Endothelial cell of umbilical vein (primary cell): Measurements from ENCODE around the gene MRPS26. TPM values are rescaled to one million over a fixed set of nuclear protein-coding genes. Genes with fewer than 3 reads are reported as not detected.
A peak's percentile ranks its signal among the peaks of the same experiment; 100 is the strongest.

Source experiments
- BruUV-seq: library from RNA; stranded (reverse); fragments of 400-500 nt; replicated peaks from 2 replicates; lab custom pipeline; 2021; lab: Mats Ljungman, UMichigan
- CTCF ChIA-PET: fragments of 300-600, 350-600 bp; sonication (Branson Sonifier 250); formaldehyde crosslinking; loops from one replicate; lab custom pipeline; 2021; ENCODE audit warnings: antibody characterized with exemption, inconsistent platforms; lab: Charles Lee
- POLR2A ChIA-PET: fragments of 300-600, 350-600 bp; sonication (Branson Sonifier 250); formaldehyde crosslinking; loops from one replicate; lab custom pipeline; 2021; ENCODE audit warnings: antibody characterized with exemption, inconsistent platforms; lab: Charles Lee
- DNase-seq: peaks from one replicate; pipeline ENCODE4 v3.0.0-alpha.2; 2011; ENCODE audit warnings: low read depth, low spot score
- FAIRE-seq: peaks from 2 replicates; lab custom pipeline; 2011; peaks lifted over from hg19 to GRCh38; lab: Jason Lieb, UNC
- H2AFZ ChIP-seq: 2 replicates; pipeline ENCODE4 v1.6.0; 2012; ENCODE audit warnings: low read depth, low read length, control low read depth, inconsistent platforms
- H3K27ac ChIP-seq: 2 replicates; pipeline ENCODE4 v1.5.1; 2011; ENCODE audit warnings: low read depth, mild to moderate bottlenecking, control low read depth, low read length, moderate library complexity; ENCODE audit not compliant: insufficient read depth
- H3K27me3 ChIP-seq, 2 experiments: 2 replicates each; pipeline versions ENCODE4 v1.6.0 to v1.6.1; 2011; ENCODE audit warnings: low read length in 2 of 2, mixed read lengths in 1 of 2; ENCODE audit not compliant: control insufficient read depth in 2 of 2, insufficient read depth in 2 of 2
- H3K36me3 ChIP-seq, 2 experiments: 2 replicates in 1 of 2; 3 replicates in 1 of 2; pipeline ENCODE4 v1.5.1; 2011; ENCODE audit warnings: low read length in 2 of 2, mild to moderate bottlenecking in 1 of 2, moderate library complexity in 1 of 2; ENCODE audit not compliant: control insufficient read depth in 2 of 2, insufficient read depth in 2 of 2; ENCODE audit errors: extremely low read depth in 1 of 2
- H3K4me1 ChIP-seq: 3 replicates; pipeline ENCODE4 v1.5.1; 2011; ENCODE audit warnings: mild to moderate bottlenecking, low read length; ENCODE audit not compliant: control insufficient read depth, insufficient read depth; ENCODE audit errors: extremely low read depth
- H3K4me2 ChIP-seq: 2 replicates; pipeline ENCODE4 v1.6.1; 2011; ENCODE audit warnings: low read length, control low read depth, mixed read lengths; ENCODE audit not compliant: insufficient read depth
- H3K4me3 ChIP-seq, 3 experiments: fragments of 200-600 bp in 1 of 3; sonication (generic), shearing (Covaris generic) in 1 of 3; replicated peaks in 1 of 3; 2 replicates each; pipeline ENCODE4 v1.5.1; 2011 to 2016; ENCODE audit warnings: control low read depth in 3 of 3, low read length in 3 of 3, mild to moderate bottlenecking in 2 of 3, inconsistent platforms in 1 of 3, low read depth in 1 of 3, moderate library complexity in 1 of 3; ENCODE audit not compliant: insufficient read depth in 1 of 3
- H3K79me2 ChIP-seq: 2 replicates; pipeline ENCODE4 v1.6.0; 2012; ENCODE audit warnings: low read length, inconsistent platforms; ENCODE audit not compliant: control insufficient read depth, insufficient read depth
- H3K9ac ChIP-seq: replicated peaks from 2 replicates; pipeline ENCODE3; 2011; ENCODE audit warnings: low read length, control low read depth; ENCODE audit not compliant: insufficient read depth; ENCODE audit errors: extremely low read depth
- H3K9me1 ChIP-seq: replicated peaks from 3 replicates; pipeline ENCODE4 v1.6.0; 2011; ENCODE audit warnings: mild to moderate bottlenecking, low read length; ENCODE audit not compliant: control insufficient read depth, insufficient read depth; ENCODE audit errors: extremely low read depth
- H3K9me3 ChIP-seq: replicated peaks from 2 replicates; pipeline ENCODE4 v1.5.1; 2012; ENCODE audit warnings: low read length, inconsistent platforms; ENCODE audit not compliant: control insufficient read depth, insufficient read depth
- H4K20me1 ChIP-seq: replicated peaks from 2 replicates; pipeline ENCODE3; 2011; ENCODE audit warnings: mild to moderate bottlenecking, low read length; ENCODE audit not compliant: control insufficient read depth, insufficient read depth; ENCODE audit errors: extremely low read depth
- EZH2 ChIP-seq: IDR thresholded peaks from 2 replicates; pipeline ENCODE4 v1.6.1; 2012; ENCODE audit warnings: borderline replicate concordance, low read depth, mild to moderate bottlenecking, moderate library complexity, low read length, inconsistent platforms; ENCODE audit not compliant: severe bottlenecking
- FOS ChIP-seq: IDR thresholded peaks from 2 replicates; pipeline ENCODE4 v1.6.1; 2011; ENCODE audit warnings: mild to moderate bottlenecking, low read length, moderate library complexity, borderline replicate concordance; ENCODE audit not compliant: insufficient read depth
- GATA2 ChIP-seq: IDR thresholded peaks from 2 replicates; pipeline ENCODE4 v1.7.0; 2011; ENCODE audit warnings: low read depth, mild to moderate bottlenecking, moderate library complexity, mixed read lengths, low read length; ENCODE audit not compliant: insufficient read length, insufficient read depth
- JUN ChIP-seq: IDR thresholded peaks from 2 replicates; pipeline ENCODE4 v1.6.1; 2011; ENCODE audit warnings: borderline replicate concordance, low read depth; ENCODE audit not compliant: insufficient read length, insufficient read depth
- MYC ChIP-seq: IDR thresholded peaks from one replicate; pipeline ENCODE4 v1.6.1; 2011; ENCODE audit warnings: mild to moderate bottlenecking, low read depth, low read length
- POLR2A ChIP-seq: IDR thresholded peaks from 2 replicates; pipeline ENCODE4 v1.6.1; 2012; ENCODE audit warnings: low read depth, mild to moderate bottlenecking, control low read depth, low read length
- POLR2AphosphoS5 ChIP-seq: IDR thresholded peaks from 2 replicates; pipeline ENCODE4 v1.6.1; 2012; ENCODE audit warnings: low read depth, mild to moderate bottlenecking, control low read depth, low read length, moderate library complexity; ENCODE audit not compliant: insufficient read depth
- dilution Hi-C: fragments of 300-500 bp; cut with MboI; formaldehyde crosslinking; loops from one replicate; pipeline ENCODE4 v1.15.0; 2019; ENCODE audit warnings: low sequenced_read_pairs; ENCODE audit not compliant: extremely low pct_ligation_motif_present
- intact Hi-C: fragments of 100-400 bp; cut with micrococcal nuclease; formaldehyde crosslinking; loops from one replicate; pipeline ENCODE4 v1.10.0; 2022
- polyA plus RNA-seq, 4 experiments: library from polyadenylated mRNA; depleted of rRNA in 3 of 4; stranded (reverse) in 3 of 4; unstranded in 1 of 4; fragments of >200 nt; gene quantifications; 2 replicates each; pipeline versions ENCODE4 v1.2.1 to v1.2.3, GENCODE V29; 2011 to 2012; ENCODE audit warnings: missing spikeins in 1 of 4
- total RNA-seq: library from RNA; stranded (reverse); gene quantifications from 2 replicates; pipeline ENCODE4 v1.2.3, GENCODE V29; 2021
- TF ChIP-seq, protein P1 (sequence below), 2 donors: IDR thresholded peaks; 1 replicate in 1 of 2; 2 replicates in 1 of 2; pipeline ENCODE4 v1.5.1; 2011; ENCODE audit warnings: low read length in 2 of 2, mild to moderate bottlenecking in 2 of 2, moderate library complexity in 2 of 2, control low read depth in 1 of 2, inconsistent platforms in 1 of 2, low read depth in 1 of 2; ENCODE audit not compliant: insufficient read depth in 1 of 2; ENCODE audit errors: extremely low read depth in 1 of 2
- TF ChIP-seq, protein P2 (sequence below): IDR thresholded peaks from 2 replicates; pipeline ENCODE4 v1.6.1; 2011; ENCODE audit not compliant: insufficient read depth, insufficient read length

The MRPS26 gene
- total and polyA plus RNA-seq, 2 donors (not counting 3 experiments of a cell fraction or from before 2014, with no cell fraction given): 41.0 to 43.9 TPM

DNA sequence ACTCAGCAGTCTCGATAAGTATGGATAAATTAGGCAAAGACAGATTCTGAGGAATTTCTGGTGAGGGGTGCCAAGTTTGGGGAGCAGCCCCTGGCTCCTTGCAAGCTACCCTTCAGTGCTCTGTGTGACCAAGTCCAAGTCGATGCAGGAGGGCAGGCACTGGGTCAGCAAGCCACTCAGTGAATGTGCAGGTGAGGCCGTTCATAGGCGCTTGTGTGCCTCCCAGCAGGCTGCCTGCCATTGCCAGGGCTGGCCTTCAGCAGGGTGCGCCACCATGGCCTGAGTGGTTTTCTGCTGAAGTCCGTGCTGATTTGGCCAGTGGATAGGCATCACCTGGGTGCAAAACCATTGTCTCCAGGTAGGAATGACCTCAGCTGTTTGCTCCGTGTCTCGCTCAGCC lies 5.8 kb upstream of the MRPS26 start:
- CTCF ChIA-PET: no interaction called here
- Histone ChIP-seq H3K79me2 (no peaks in the 10 kb centered on the region), H3K36me3 (peaks cover 9 to 36% of the 10 kb centered on the region in 2 experiments), H3K27me3 (no peaks in the 10 kb centered on the region), H4K20me1 (no peaks in the 10 kb centered on the region), H3K9me1 (no peaks in the 10 kb centered on the region), H2AFZ (no peak overlapping the region), H3K4me1 (peaks cover 4% of the 10 kb centered on the region), H3K4me3 (no peak overlapping the region), H3K27ac (no peak overlapping the region), H3K9me3 (no peaks in the 10 kb centered on the region), H3K9ac (no peak overlapping the region), H3K4me2 (no peak overlapping the region)
- DNase-seq: no peak
- FAIRE-seq: no peak
- intact Hi-C loops (no loop called here), dilution Hi-C loops (no loop called here)
- no peak for TF ChIP-seq EZH2
- no peak for TF ChIP-seq JUN
- TF ChIP-seq GATA2: no peak
- POLR2A ChIA-PET: no interaction called here
- BruUV-seq: no TSS peak

- intact Hi-C loops: no loop called here
- FAIRE-seq: no peak
- H4K20me1 ChIP-seq: no peaks in the 10 kb centered on the region
- H3K4me2 ChIP-seq: no peak overlapping the region
- ChIA-PET POLR2A (interaction anchor here (0.5 kb wide), 1 partner anchor 12 kb away, joined by 4 read pairs; no protein-coding TSS in a partner anchor), CTCF (interaction anchor here (1.1 to 2.1 kb wide), 3 partner anchors 12 to 286 kb away, joined by 3 to 7 read pairs (median 4); no protein-coding TSS in a partner anchor)
- dilution Hi-C loops: no loop called here
- peaks cover 2 to 18% of the 10 kb centered on the region in 2 experiments for H3K36me3 ChIP-seq
- H3K9me1 ChIP-seq: no peaks in the 10 kb centered on the region
- H3K9ac ChIP-seq: no peak overlapping the region
- peaks cover 5% of the 10 kb centered on the region for H3K79me2 ChIP-seq
- BruUV-seq: no TSS peak
- TF ChIP-seq GATA2 (no peak), JUN (no peak), FOS (no peak), POLR2A (no peak), POLR2AphosphoS5 (no peak), EZH2 (no peak), MYC (no peak)
- TF ChIP-seq, protein P1, sequence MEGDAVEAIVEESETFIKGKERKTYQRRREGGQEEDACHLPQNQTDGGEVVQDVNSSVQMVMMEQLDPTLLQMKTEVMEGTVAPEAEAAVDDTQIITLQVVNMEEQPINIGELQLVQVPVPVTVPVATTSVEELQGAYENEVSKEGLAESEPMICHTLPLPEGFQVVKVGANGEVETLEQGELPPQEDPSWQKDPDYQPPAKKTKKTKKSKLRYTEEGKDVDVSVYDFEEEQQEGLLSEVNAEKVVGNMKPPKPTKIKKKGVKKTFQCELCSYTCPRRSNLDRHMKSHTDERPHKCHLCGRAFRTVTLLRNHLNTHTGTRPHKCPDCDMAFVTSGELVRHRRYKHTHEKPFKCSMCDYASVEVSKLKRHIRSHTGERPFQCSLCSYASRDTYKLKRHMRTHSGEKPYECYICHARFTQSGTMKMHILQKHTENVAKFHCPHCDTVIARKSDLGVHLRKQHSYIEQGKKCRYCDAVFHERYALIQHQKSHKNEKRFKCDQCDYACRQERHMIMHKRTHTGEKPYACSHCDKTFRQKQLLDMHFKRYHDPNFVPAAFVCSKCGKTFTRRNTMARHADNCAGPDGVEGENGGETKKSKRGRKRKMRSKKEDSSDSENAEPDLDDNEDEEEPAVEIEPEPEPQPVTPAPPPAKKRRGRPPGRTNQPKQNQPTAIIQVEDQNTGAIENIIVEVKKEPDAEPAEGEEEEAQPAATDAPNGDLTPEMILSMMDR (IDR thresholded peaks at IDR 0.05; ENCODE audit: extremely low read depth in 1 of 2, insufficient read depth in 1 of 2, low read depth in 1 of 2, low read length in 2 of 2): no peak
- TF ChIP-seq, protein P2, sequence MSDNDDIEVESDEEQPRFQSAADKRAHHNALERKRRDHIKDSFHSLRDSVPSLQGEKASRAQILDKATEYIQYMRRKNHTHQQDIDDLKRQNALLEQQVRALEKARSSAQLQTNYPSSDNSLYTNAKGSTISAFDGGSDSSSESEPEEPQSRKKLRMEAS: no peak
- H3K4me3 ChIP-seq: no peak overlapping the region
- no peak overlapping the region for H3K27ac ChIP-seq
- DNase-seq: peak; percentile 31
- peaks cover 12% of the 10 kb centered on the region for H3K4me1 ChIP-seq
- H3K27me3 ChIP-seq: no peaks in the 10 kb centered on the region
- no peaks in the 10 kb centered on the region for H3K9me3 ChIP-seq
- no peak overlapping the region for H2AFZ ChIP-seq
Observed at GRCh38 chr20:3041854-3042409, 3.9 kb upstream of the MRPS26 start.
